Smooth muscle cell of the brain vasculature (primary cell): ENCODE data around the gene TJP3.

Source experiments
- DNase-seq: peaks from one replicate; pipeline ENCODE4 v3.0.0-alpha.2; 2012; ENCODE audit warnings: low read depth, low spot score

The TJP3 gene

GRCh38 chr19:3766520-3766919 is 58.3 kb downstream of the TJP3 start:
- DNase-seq: no peak

DNA sequence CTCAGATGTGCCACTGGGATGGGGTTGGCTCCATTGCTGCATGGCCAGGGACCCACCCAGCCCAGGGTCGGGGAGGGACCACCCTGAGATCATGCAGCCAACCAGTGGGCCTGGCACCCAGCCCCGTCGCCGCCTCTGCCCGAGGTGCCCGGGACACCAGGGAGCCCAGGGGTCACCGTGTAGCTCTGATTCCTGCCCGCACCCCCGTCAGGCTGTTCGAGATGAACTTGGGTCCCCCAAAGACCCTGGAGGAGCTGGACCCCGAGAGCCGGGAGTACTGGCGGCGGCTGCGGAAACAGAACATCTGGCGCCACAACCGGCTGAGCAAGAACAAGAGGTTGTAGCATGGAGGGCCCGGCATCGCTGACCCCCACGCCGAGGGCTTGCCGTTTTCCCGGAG is 58.9 kb downstream of the TJP3 start:
- no peak for DNase-seq

DNA sequence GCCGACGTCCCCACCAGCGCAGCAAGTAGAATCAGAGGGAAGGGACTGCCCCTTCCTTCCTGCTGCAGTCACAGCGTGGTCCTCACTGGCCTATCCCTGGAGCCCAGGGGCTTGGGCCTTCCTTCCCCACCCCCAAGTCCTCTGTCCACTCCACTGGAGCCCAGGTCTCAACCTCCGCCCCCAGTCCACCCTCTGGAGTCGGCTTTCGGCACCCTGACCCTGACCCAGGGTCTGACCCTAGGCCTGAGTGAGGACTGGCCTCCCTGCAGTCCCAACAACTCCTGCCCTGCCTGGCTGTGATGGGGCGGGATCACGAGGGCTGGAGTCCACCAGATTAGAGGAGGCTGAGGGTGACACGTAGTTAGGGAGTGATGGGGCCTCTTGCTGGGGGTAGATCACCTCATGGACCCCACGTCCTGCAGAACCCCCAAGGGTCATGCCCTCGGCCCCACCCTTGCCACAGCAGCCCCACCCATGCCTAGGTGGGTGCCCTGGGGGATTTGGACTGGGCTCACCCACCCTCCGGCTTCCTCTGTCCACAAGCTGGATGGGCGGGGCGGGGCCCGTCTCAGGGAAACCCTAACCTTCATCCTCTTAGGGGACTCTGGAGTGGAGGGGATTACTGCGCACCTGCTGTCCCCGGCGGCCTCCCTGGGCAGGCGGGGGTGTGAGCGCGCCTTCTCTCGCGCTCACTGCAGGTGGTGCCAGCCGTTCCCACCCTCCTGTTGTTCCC is 60.0 kb downstream of the TJP3 start:
- no peak for DNase-seq

GRCh38 chr19:3768748-3769099 is 60.5 kb downstream of the TJP3 start:
- no peak for DNase-seq

- no peak for DNase-seq
Observed at GRCh38 chr19:3769494-3769893, 61.3 kb downstream of the TJP3 start.

DNA sequence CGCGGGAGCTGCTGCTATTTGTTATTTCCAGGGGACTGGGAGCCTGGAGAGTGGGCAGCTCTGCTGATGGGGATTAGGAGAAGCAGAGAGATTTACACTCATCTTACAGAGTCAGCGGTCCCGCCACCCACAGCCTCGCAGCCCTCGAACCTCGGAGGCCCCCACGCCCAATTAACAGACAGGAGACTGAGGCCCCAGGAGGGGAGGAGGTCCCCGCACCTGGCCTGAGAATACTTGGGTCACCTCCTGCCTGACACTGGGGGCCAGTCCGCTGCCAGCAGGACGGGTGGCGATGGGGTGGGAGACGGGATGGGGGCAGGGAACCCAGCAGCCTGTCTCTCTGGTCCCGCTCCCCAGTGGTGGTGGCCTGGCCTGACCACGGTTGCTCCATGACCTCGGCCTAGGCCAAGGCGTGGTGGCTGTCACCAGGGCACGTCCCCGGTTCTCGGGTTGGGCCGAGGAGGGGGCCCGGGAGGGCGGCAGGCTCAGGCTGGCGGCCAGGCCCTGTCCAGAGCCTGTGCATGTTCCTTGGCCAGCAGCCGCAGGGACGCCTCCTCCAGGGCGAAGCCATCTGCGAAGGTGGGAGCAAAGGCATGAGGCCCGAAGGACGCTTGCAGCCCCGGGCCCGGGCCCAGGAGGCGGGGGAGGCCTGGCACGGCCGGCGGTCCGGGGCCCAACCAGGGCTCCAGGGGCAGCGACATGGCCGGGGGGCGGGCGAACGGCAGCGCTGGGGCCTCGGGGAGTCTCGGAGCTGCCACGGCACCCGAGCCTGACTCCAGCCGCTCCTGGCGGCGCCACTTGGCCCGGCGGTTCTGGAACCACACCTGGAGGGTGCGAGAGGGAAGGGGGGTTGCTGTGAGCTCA is 62.2 kb downstream of the TJP3 start:
- no peak for DNase-seq

DNA sequence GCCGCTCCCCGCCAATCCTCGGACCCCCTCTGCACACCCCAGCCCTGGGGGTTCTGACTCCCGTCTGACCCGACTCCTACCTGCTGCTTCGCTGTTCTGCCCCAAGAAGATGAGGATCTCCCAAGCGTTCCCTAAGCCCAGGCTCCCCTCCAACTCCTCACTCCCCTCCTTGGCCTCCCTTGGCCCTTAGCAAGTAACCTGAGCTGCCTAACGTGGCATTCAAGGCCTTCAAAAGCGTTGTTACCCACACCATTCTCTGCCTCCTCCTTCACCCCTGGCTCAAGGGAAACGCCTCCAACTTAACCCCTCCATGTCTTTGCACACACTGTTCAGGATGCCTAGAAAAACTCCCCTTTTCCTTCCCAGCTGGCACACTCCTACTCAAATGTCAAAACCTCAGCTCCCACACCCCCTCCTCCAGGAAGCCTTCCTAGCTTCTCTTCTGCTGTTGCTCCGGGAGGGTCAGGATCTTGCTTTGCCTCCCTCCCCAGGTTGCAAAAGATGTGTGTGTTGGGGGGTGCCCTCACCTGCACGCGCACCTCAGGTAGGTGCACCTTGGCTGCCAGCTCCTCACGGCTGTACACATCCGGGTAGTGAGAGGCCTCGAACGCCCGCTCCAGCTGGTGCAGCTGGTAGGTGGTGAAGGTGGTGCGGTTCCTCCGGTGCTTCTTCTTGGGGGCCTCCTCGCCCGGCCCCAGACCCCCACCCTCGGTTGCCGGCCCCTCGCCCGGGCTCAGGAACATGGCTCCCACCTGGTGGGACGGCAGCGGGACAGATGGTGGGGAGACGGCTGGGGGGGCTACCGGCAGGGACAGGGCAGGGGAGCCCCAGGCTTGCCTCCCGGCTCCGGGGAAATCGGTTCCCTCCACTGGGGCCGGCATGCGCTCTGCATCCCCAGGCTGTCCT is 63.1 kb downstream of the TJP3 start:
- DNase-seq: no peak

- no peak for DNase-seq
Observed at GRCh38 chr19:3771906-3772455, 63.8 kb downstream of the TJP3 start, which contains the start of gene RAX2. Gene RAX2, minus strand, starts transcription at chr19:3772228. Its CDS starts 486 bp downstream, at chr19:3771742.

DNA sequence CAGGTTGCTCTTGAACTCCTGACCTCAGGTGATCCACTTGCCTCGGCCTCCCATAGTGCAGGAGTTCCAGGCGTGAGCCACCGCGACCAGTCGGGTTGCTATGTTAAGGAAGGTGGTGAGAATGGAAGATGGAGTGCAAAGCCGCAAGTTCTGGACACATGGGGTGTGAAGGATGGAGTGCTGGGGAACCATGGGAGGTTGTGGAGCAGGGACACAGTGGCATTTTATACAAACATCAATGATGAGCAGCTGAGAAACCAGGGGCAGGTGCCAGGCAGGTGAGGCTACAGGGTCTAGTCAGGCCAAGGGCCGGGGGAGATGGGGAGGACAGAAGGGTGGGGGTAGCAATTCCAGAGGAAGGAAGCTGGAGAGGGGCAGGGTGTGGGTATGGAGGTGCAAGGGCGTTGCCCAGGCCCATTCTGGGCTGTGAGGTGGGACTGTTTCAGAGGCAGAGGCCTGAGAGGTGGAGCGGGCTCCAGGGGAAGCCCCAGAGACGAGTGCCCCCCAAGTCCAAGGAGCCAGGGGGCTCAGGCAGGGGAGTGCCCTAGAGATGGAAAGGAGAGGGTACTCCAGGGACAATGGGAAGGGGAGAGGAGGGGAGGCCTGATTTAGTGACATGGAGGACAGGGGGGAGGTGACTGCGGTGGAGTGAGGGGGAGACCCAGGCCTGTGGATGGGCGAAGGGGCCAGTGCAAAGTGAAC is 65.8 kb downstream of the TJP3 start:
- no peak for DNase-seq

DNA sequence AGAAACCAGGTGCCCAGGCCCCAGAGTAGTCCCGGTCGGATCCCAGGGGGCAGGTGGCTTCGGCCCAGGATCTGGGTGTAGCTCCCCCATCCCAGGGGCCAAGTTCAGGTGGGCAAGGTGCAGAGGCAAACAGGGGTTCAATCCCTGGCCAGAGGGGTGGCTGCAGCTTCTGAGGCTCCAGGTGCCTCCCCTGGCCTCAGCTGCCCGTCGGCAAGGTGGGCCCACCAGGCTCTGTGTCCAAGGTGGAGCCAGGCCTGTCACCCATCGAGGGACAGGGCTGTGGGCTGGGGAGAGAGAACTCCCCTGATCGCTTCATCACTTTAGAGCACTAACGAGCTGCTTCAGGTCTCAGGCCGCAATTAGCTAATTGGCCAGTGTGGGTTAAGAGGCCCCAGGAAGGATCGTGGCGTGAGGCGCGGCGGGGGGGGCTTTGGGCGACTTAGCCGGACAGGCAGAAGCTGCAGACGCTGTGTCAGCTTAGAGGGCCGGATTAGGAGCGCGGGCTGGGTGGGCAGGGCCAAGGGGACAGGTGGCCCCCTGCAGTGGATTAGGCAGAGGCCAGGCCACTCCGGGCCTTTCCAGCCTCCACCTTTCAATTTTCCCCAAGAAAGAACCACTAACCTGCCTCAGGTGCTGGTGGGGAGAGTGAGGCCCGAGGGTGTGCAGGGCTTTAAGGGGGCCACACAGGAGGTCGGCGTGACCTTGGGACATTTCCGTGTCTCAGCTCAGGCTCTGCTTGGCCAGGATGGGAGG is 66.6 kb downstream of the TJP3 start:
- no peak for DNase-seq

DNA sequence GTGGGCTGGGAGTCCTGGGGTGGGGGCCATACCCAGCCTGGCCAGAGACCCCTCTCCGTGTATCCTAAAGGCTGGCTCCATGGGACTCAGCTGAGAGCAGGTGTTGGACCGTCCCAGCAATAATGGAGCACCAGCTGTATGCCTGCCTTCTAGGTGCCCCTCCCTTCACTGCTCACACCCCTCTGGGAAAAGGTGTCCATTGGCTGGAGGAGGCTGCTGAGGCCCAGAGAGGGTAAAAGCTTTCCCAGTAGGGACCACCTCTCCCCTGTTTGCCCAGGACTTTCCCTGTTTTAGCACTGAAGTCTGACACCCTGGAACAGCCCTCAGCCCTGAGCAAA is 67.2 kb downstream of the TJP3 start:
- no peak for DNase-seq

- DNase-seq: no peak
Observed at GRCh38 chr19:3775831-3776230, 67.6 kb downstream of the TJP3 start.

- DNase-seq: no peak
Observed at GRCh38 chr19:3776479-3777040, 68.4 kb downstream of the TJP3 start.

DNA sequence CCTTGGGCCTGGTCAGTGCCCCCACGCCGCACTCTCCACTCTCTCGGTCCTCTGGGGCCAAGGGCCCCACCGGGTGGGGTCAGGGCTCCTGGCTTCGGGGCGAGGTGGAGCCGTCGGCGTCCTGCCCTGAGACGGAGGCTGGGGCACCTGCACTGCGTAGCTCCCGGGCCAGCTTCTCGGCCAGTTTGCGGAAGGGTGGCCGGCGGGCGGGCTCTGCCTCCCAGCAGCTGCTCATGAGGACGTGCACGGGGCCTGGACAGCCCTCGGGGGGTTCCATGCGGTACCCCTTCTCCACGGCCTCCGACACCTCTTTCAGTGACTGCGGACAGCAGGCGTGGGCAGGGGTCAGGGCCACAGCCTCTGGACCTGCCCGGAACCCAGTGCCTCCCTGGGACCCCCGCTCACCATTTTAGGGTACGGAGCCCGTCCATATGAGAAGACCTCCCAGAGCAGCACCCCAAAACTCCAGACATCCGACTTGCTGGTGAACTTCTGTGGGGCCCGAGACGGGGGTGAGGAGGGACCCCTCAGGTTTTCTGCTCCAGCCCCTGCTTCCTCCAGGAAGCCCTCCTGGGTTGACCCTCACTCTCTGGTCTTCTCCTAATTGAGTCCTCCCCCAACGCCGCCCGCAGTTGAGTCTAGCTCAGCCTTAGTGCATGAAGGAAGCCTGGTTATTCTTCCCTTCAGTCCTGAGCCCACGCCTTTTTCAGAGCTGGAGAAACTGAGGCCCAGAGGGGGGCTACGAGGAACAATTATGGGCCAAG is 70.1 kb downstream of the TJP3 start:
- DNase-seq: no peak

DNA sequence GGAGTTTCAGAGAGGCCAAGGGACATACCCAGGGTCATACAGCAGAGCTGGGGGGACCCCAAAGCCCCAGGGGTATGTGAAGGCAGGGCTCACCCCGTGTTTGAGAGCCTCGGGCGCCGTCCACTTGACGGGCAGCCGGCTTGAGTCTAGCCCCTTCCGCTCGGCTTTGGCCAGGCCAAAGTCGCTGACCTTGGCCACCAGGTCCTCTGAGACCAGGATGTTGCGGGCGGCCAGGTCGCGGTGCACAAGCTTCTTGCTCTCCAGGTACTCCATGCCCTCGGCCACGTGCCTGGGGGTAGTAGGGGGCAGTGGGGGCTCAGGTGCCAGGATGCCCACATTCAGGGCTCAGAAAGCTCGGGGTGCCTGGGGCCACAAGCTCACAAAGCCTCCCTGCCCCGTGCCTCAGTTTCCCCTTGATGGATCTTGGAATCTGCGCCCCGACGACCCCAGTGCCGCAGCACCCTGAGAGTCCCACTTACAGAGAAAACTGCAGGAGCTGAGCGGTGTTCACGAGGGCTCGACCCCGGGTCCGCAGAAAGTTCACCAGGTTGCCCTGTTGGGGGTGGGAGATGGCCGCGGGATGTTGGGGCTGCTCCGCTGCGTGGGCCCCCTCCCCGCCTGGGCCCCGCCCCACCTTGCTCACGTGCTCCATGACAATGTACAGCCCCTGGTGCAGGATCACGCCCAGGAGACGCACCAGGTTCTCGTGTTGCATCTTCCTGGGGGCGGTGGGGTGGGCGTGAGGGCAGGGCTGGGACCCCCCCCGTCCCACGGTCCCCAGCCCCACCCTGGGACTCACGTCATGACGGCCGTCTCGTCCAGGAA is 70.9 kb downstream of the TJP3 start:
- DNase-seq: no peak

- DNase-seq: no peak
Observed at GRCh38 chr19:3780786-3781304, 72.7 kb downstream of the TJP3 start.

- DNase-seq: no peak
Observed at GRCh38 chr19:3781603-3782002, 73.4 kb downstream of the TJP3 start.

DNA sequence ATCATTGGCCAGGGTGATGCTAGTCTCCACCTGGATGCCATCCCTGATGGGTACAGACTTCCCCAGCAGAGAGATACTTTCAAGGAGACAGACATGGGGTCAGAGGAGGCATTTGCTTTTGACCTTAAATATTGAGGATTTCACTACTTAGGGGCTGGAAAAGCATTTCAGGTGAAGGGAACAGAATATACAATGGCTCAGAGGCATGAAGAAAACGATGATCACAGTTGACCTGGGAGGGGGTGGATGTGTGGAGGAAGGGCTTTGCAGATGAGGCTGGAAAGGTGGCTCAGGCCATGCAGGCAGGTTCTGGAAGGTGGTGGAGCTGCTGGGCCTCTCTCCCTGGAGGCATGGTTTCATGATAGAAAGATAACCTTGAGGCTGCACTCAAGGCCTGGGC is 74.1 kb downstream of the TJP3 start:
- no peak for DNase-seq
